ENCODE data around the gene IGSF22. TPM values are rescaled to one million over a fixed set of nuclear protein-coding genes. Genes with fewer than 3 reads are reported as not detected.
"Not testable (repeated sequence)": the region's sequence is repeated elsewhere in the genome, so short reads cannot be mapped to it uniquely, and the experiment has no call there.

The IGSF22 gene
- total RNA-seq, 1 donor from 2014 or later, result 1.2 TPM

- no peaks in the 10 kb centered on the region for H3K27me3 ChIP-seq
- no peak for ATAC-seq
- no peaks in the 10 kb centered on the region for H3K4me1 ChIP-seq
- H3K27ac ChIP-seq, result no peak overlapping the region
- intact Hi-C loops (cut with DNase I), result no loop called here
- no peak for TF ChIP-seq CTCF (IDR thresholded peaks at IDR 0.05)
- no peak overlapping the region for H3K4me3 ChIP-seq
- H3K9me3 ChIP-seq, result no peaks in the 10 kb centered on the region
- H3K36me3 ChIP-seq, result no peaks in the 10 kb centered on the region
- DNase-seq, result no peak
Measured at GRCh38 chr11:18669711-18670110, 56.3 kb downstream of the IGSF22 start.

- no peak for TF ChIP-seq CTCF (IDR thresholded peaks at IDR 0.05)
- DNase-seq (no peak), ATAC-seq (no peak)
- intact Hi-C loops (cut with DNase I), result no loop called here
- no peaks in the 10 kb centered on the region for H3K27me3 ChIP-seq
- H3K9me3 ChIP-seq, result no peaks in the 10 kb centered on the region
- H3K27ac ChIP-seq, result no peak overlapping the region
- H3K4me1 ChIP-seq, result no peaks in the 10 kb centered on the region
- H3K36me3 ChIP-seq, result no peaks in the 10 kb centered on the region
- H3K4me3 ChIP-seq, result no peak overlapping the region
Measured at GRCh38 chr11:18669219-18669596, 56.8 kb downstream of the IGSF22 start.

GRCh38 chr11:18668131-18668530 lies 57.9 kb downstream of the IGSF22 start:
- Histone ChIP-seq H3K27me3 (no peaks in the 10 kb centered on the region), H3K9me3 (no peaks in the 10 kb centered on the region), H3K4me1 (no peaks in the 10 kb centered on the region), H3K27ac (no peak overlapping the region), H3K4me3 (no peak overlapping the region), H3K36me3 (no peaks in the 10 kb centered on the region)
- no peak for TF ChIP-seq CTCF (IDR thresholded peaks at IDR 0.05)
- DNase-seq (no peak), ATAC-seq (no peak)
- intact Hi-C loops (cut with DNase I), result no loop called here

GRCh38 chr11:18665353-18665872 lies 60.6 kb downstream of the IGSF22 start:
- H3K27ac ChIP-seq; H3K36me3 ChIP-seq; H3K27me3 ChIP-seq; ATAC-seq; H3K4me3 ChIP-seq; intact Hi-C loops (cut with DNase I); H3K9me3 ChIP-seq; DNase-seq; H3K4me1 ChIP-seq: not testable (repeated sequence)

GRCh38 chr11:18657673-18658072 lies 68.3 kb downstream of the IGSF22 start:
- Histone ChIP-seq H3K9me3 (no peaks in the 10 kb centered on the region), H3K4me1 (no peaks in the 10 kb centered on the region), H3K36me3 (no peaks in the 10 kb centered on the region), H3K4me3 (no peak overlapping the region), H3K27ac (no peak overlapping the region), H3K27me3 (no peaks in the 10 kb centered on the region)
- DNase-seq, result no peak
- ATAC-seq, result no peak
- TF ChIP-seq CTCF (IDR thresholded peaks at IDR 0.05), result no peak
- intact Hi-C loops (cut with DNase I), result no loop called here

Other genes starting within 250 kb of the IGSF22 start
- 46.6 TPM for gene TSG101, start 199.2 kb downstream of the IGSF22 start, total RNA-seq
- 24.0 TPM for gene UEVLD, start 137.5 kb downstream of the IGSF22 start, total RNA-seq
- 4.6 TPM for gene MISFA, start 126.4 kb downstream of the IGSF22 start, total RNA-seq
- 18.5 TPM for gene SPTY2D1, start 91.8 kb downstream of the IGSF22 start, total RNA-seq
- 6.3 TPM for gene TMEM86A, start 27.4 kb downstream of the IGSF22 start, total RNA-seq
- 0.81 TPM for gene PTPN5, start 65.6 kb upstream of the IGSF22 start, total RNA-seq
- not detected for gene MRGPRX1, start 213.2 kb upstream of the IGSF22 start, total RNA-seq

All from upper lobe of right lung (tissue), 1 donor.